ENCODE data around the gene TCEA2.

GRCh38 chr20:64052987-64053840, 9.8 kb upstream of the TCEA2 start:
- TF ChIP-seq, protein P1, sequence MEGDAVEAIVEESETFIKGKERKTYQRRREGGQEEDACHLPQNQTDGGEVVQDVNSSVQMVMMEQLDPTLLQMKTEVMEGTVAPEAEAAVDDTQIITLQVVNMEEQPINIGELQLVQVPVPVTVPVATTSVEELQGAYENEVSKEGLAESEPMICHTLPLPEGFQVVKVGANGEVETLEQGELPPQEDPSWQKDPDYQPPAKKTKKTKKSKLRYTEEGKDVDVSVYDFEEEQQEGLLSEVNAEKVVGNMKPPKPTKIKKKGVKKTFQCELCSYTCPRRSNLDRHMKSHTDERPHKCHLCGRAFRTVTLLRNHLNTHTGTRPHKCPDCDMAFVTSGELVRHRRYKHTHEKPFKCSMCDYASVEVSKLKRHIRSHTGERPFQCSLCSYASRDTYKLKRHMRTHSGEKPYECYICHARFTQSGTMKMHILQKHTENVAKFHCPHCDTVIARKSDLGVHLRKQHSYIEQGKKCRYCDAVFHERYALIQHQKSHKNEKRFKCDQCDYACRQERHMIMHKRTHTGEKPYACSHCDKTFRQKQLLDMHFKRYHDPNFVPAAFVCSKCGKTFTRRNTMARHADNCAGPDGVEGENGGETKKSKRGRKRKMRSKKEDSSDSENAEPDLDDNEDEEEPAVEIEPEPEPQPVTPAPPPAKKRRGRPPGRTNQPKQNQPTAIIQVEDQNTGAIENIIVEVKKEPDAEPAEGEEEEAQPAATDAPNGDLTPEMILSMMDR (conservative IDR thresholded peaks at IDR 0.05; ENCODE audit: low read length) = no peak
- no peak for TF ChIP-seq EZH2phosphoT487 (IDR thresholded peaks at IDR 0.05; ENCODE audit: borderline replicate concordance, low read depth, low read length)
